22Rv1 (cell line): ENCODE measurements around the gene GLTP.

Experiments
- ZFX ChIP-seq: fragments of 450-650 bp; IDR thresholded peaks from 2 replicates; pipeline ENCODE4 v1.6.1; 2017; ENCODE audit warnings: antibody characterized with exemption, borderline replicate concordance
- TF ChIP-seq, protein P1 (sequence below): fragments of 450-650 bp; IDR thresholded peaks from 2 replicates; pipeline ENCODE4 v1.5.1; 2017; ENCODE audit warnings: mild to moderate bottlenecking

DNA sequence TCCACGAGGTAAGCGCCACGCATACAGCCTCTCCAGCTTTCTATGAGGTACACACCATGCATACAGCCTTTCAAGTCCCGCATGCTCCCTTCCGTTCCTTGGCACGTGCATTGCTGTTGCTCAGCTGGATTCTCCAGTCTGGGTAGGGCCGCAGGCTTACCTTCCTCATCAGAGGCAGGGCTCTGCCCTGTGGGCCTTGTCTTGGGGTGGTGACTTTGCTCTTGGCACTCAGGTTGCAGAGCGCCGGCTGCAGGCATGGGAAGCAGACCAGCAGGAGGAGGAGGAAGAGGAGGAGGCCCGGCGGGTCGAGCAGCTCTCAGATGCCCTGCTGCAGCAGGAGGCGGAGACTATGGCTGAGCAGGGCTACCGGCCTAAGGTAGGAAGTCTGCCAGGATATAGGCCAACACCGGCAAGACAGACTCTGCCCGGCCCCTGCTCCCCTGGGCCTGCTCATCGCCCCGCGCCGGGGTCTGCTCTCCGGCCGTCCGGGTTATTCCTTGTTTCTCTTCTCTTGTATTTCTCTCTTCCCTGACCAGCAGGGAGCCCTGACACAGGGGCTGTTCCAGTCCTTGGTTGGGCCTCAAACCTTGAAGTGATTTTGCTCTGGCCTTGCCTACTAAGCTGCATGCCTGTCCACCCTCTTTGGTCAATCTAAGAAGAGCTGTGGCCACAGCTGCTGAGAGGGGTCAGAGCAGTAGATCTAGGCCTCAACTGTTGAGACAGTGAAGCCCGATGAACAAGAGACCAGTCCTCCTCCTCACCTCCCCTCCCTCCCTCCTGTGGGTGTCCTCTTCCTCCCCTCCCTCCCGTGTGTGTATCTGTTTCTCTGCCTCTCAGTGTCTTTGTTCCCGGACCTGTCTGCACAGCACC, 35.1 kb upstream of the GLTP start:
- TF ChIP-seq, protein P1, sequence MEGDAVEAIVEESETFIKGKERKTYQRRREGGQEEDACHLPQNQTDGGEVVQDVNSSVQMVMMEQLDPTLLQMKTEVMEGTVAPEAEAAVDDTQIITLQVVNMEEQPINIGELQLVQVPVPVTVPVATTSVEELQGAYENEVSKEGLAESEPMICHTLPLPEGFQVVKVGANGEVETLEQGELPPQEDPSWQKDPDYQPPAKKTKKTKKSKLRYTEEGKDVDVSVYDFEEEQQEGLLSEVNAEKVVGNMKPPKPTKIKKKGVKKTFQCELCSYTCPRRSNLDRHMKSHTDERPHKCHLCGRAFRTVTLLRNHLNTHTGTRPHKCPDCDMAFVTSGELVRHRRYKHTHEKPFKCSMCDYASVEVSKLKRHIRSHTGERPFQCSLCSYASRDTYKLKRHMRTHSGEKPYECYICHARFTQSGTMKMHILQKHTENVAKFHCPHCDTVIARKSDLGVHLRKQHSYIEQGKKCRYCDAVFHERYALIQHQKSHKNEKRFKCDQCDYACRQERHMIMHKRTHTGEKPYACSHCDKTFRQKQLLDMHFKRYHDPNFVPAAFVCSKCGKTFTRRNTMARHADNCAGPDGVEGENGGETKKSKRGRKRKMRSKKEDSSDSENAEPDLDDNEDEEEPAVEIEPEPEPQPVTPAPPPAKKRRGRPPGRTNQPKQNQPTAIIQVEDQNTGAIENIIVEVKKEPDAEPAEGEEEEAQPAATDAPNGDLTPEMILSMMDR = no peak
- TF ChIP-seq ZFX = no peak
